NCI-H1105 treated with DMSO at 0.1 percent for 48 hours (cell line): ENCODE data around the gene ZNF646.

Experiments
- DNase-seq: peaks from one replicate; lab custom pipeline; 2025; lab: John Stamatoyannopoulos, UW

ZNF646 gene

GRCh38 chr16:31073970-31074813, at the start of gene ZNF646, which contains the start of gene ZNF668:
ZNF646 (plus strand) TSS chr16:31074422; CDS start chr16:31076325, 1,903 bp downstream.
ZNF668 (minus strand) TSS chr16:31074240; CDS start chr16:31064459, 9,781 bp downstream.
- DNase-seq: peak; percentile 98

DNA sequence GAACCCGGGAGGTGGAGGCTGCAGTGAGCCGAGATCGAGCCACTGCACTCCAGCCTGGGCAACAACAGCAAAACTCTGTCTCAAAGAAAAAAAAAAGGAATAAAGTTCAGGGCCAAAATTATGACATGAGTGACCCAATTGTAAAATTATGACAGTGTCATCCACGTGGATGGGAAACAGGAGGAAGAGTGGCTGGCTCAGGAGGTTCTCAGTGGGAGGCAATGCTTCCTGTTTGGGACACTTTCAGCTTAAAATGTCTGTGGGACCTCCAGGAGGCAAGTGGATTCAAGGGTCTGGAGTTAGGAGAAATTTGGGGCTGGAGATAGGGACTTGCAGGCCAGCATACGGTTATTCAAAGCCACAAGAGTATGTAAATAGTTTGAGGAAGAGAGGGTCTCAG, 48.9 kb upstream of the ZNF646 start:
- DNase-seq: no peak

DNA sequence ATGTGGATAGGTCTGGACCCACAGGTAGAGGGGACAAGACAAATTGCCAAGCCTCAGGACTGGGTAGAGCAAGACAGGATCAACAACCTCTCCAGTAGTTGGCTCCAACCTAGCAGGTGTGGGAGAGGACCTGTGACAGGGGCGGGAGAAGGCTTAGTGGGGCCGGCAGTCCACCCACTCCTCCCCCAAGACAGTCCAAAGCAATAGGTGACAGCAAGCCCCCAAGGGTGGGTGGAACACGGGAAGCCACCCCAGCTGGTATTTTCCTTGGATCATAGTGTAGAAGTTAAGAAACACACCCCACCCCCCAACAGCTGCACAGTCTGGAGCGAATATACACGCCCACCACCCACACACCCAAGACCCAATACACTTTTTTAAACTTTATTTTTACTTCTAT, 45.0 kb upstream of the ZNF646 start:
- DNase-seq: no peak

- DNase-seq: no peak
Observed at GRCh38 chr16:31031276-31031675, 42.9 kb upstream of the ZNF646 start.

- peak; percentile 91 for DNase-seq
Observed at GRCh38 chr16:31032736-31033708, 41.2 kb upstream of the ZNF646 start, which contains the start of gene STX4. STX4 (plus strand) TSS chr16:31033558; CDS start chr16:31033806, 248 bp downstream.

- peak; percentile 61 for DNase-seq
Observed at GRCh38 chr16:31033709-31034492, 40.3 kb upstream of the ZNF646 start.

- DNase-seq: no peak
Observed at GRCh38 chr16:31036691-31037090, 37.5 kb upstream of the ZNF646 start.

GRCh38 chr16:31038993-31039392, 35.2 kb upstream of the ZNF646 start:
- no peak for DNase-seq

DNA sequence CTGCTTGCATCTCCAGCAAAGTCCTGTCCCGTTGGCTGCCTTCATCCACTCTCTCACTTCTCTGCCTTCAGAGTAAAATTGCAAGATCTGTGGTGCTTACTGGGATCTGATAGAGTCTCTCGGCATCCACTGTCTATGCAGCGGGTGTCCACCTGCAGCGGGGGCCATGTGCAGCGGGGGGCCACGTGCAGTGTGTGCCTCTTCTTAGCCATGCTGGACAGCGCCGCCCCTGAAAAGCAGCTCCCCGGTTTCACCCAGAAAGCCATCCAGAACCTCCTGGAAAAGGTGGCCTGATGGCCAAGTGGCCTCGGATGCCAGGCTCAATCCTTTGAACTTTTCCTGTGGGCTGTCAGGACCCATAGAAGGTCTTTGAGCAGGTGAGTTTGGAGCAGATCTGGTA, 31.4 kb upstream of the ZNF646 start:
- DNase-seq: no peak

DNA sequence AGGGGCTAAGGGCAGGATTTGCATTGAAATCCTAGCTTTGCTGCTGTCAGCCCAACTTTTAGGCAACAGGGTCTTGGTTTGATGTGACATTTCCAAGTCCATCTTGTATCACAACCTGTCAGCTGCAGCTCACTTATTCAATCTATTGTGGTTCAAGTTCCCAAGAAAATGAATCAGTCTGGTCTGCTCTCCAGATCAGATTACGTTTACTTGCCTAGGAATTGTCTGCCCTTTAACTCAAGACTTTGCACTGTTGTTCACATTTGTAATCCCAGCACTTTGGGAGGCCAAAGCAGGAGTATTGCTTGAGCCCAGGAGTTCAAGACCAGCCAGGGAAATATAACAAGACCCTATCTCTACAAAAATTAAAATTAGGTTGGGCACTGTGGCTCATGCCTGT, 30.9 kb upstream of the ZNF646 start:
- no peak for DNase-seq

- DNase-seq: no peak
Observed at GRCh38 chr16:31043898-31044481, 30.2 kb upstream of the ZNF646 start.

DNA sequence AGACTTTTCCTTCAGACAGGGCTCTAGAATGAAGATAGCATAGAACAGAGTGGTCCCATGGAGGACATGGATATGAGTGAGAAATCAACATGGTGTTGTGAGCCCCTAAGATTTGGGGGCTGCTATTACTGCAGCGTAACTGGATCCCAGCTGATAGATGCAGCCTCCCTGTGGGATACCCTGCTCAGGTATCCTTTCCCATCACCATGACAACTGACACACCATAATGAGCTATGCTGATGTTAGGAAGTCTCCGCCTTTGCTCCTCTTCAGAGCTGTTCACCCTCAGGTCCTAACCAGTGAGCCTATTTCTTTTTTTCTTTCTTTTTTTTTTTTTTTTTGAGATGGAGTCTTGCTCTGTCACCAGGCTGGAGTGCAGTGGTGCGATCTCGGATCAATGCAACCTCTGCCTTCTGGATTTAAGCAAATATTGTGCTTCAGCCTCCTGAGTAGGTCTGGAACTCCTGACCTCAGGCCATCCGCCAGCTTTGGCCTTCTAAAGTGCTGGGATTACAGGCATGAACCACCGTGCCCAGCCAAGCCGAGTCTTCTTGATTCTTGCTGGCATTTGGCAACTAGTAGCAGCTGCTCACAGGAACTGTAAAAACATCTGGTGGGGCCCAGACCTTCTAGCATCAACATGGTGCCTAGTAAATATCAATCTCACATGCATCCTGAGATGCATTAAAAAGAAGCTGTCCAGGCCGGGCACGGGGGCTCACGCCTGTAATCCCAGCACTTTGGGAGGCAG, 23.8 kb upstream of the ZNF646 start:
- no peak for DNase-seq

- no peak for DNase-seq
Observed at GRCh38 chr16:31052114-31052513, 22.1 kb upstream of the ZNF646 start.

DNA sequence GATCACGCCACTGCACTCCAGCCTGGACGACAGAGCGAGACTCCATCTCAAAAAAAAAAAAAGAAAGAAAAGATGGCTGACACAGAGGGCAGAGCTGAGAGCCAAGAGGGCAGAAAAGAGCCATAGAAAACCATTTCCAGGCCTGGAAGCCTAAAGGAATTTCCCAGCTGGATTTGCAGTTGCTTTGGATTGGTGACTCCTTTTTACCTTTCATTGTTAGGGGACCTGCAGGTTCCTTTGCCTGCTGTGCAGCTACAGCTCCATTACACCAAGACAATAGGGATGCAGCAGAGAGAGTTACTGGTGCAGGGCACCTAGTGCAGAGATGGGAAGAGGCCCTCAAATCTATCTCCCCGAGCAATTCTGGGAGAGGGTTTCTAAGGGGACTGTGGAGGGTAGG, 18.6 kb upstream of the ZNF646 start:
- DNase-seq: no peak

DNA sequence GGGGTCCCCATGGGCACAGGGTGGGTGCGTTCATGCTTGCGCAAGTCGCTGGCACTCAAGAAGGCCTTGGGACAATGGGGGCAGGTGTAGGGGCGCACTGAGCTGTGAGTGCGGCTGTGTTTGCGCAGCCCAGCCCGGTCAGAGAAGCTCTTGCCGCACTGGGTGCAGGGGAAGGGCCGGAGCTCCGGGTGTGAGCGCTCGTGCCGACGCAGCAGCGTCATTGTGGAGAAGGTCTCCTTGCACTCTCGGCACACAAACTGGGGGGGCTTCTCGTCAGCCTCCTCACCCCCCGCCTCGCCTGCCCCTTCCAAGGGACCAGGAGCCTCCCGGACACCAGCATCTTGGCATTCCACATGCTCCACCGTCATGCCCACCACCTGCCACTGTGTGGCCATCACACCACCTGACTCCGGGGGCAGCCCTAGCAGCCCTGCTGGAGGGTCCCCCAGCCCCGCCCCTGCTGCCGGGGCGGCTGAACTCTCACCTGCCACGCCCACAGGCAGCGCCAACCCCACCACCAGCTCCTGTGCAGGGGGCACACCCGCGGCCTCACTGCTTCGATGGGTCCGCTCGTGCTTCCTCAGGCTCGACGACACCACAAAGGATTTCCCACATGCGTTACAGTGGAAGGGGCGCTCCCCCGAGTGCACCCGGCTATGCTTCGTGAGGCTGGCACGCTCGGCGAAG, 13.0 kb upstream of the ZNF646 start:
- DNase-seq: no peak

GRCh38 chr16:31061813-31062440, 12.3 kb upstream of the ZNF646 start:
- DNase-seq: no peak

DNA sequence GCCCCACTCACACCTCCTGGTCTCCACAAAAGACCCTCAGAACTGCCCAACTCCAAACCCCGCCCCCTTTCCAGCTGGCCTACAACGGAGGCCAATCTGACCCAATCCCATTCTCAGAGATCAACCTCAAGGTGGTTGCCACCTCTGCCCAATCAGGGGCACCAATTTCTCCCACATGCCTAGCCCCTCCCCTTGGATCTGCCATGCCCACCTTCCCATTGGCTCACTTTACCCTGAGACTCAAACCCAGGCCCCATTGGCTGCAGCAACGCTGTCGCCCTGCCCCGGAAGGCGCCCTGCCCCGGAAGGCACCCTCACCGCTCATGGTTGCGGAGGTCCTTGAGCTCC, 10.8 kb upstream of the ZNF646 start:
- DNase-seq: no peak

- no peak for DNase-seq
Observed at GRCh38 chr16:31063843-31064611, 10.2 kb upstream of the ZNF646 start.
